HG03060 (cell line): Measurements from ENCODE around the gene GNAI1.

Experiments
- ATAC-seq: cut with Tn5 transposase; IDR thresholded peaks from one replicate; pipeline ENCODE4 v1.9.1; 2021; ENCODE audit warnings: low read depth, moderate number of reproducible peaks; ENCODE audit not compliant: unreplicated experiment

GNAI1 gene

GRCh38 chr7:80244206-80244916, 109.7 kb downstream of the GNAI1 start:
- no peak for ATAC-seq

- ATAC-seq = no peak
Measured at GRCh38 chr7:80247144-80247543, 112.5 kb downstream of the GNAI1 start.

GRCh38 chr7:80247891-80248290, 113.3 kb downstream of the GNAI1 start:
- ATAC-seq = no peak

GRCh38 chr7:80249184-80249583, 114.6 kb downstream of the GNAI1 start:
- no peak for ATAC-seq

GRCh38 chr7:80249619-80250295, 115.1 kb downstream of the GNAI1 start:
- no peak for ATAC-seq

GRCh38 chr7:80253237-80253636, 118.6 kb downstream of the GNAI1 start:
- no peak for ATAC-seq

DNA sequence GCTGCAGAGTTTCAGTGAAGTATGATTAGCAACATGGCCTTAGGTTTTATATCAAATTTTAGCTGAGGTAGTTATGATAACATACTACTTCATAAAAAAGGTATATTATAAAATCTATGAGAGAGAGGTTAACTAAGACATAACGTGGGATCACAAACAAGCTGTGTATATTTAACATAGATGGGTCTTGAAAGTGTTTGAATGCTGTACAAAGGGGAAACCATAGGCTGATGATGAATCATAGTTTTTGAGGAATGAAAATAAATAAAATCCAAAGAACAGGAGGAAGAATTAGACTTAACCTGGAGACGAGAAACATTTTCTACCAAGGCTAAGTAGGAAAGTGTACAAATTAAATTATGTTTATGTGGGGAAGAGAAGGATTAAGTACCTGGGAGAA, 119.0 kb downstream of the GNAI1 start:
- no peak for ATAC-seq

GRCh38 chr7:80255656-80256055, 121.0 kb downstream of the GNAI1 start:
- ATAC-seq = no peak

- no peak for ATAC-seq
Measured at GRCh38 chr7:80257756-80258155, 123.1 kb downstream of the GNAI1 start.

GRCh38 chr7:80260606-80261005, 126.0 kb downstream of the GNAI1 start:
- no peak for ATAC-seq

GRCh38 chr7:80263333-80263732, 128.7 kb downstream of the GNAI1 start:
- ATAC-seq = no peak

DNA sequence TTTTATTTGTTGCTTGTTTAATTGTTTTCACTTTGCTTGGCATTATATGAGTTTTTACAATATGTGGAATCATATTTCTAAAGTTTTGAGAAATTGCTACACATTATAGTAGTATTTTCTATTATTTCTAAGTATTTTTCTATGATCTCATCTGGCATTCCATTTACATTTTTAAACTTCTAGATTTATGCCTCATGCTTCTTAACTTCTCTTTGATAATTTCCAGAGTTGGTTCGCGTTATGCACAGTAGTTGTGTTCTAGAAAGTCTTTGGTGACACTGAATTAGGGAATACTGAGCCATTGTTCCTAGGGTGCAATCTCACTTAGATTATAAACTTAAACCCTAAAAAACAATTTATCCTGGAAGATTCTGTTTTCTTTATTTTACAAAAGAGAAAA, 129.2 kb downstream of the GNAI1 start:
- no peak for ATAC-seq

- no peak for ATAC-seq
Measured at GRCh38 chr7:80264769-80265495, 130.3 kb downstream of the GNAI1 start.

DNA sequence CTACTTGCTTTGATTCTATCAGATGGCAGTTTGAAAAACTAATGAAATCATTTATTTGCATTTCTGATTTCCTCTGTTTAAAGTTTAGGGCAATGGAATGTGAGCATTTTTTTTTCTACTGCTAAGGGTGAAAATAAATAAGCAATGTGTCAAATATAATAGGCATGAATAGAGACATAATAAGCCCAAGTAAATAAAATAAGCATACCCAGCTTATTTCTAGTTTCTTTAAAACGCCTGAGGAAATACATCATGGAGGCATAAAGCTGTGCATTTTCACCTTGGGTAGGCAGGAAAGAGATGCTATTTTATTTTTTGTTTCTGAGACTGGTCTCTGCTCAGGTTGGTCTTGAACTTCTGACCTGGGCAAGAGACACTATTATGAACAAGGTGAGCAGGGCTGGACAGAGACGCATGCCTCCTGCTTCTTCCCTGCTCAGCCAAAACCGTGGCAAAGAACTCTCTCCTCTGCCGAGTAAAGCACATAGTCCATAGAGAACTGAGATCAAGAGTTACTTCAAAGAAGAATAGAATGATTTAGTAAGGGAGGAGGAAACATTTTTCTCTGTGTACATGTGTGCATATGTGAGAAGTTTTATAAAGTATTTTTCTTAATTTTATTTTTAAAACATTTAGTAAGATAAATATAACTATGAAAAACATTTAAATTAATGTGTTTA, 138.1 kb downstream of the GNAI1 start:
- ATAC-seq = no peak

DNA sequence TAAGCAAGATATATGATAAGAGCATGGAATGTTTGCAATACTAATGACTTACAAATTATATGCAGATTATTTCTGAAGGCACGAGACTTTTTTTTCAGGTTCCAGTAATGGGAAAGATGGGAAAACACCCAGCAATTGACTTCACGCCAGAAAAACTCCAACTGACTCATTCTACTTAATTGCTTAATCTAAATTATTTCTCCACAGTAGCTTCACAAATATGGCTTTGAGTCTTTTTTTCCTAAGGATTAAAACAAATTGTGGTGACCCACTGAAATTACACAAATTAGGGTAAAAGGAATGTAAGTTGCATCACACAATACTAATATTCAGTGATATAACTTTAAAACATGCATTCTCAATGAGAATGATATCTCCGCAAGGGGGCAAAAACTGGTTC, 138.7 kb downstream of the GNAI1 start:
- no peak for ATAC-seq

DNA sequence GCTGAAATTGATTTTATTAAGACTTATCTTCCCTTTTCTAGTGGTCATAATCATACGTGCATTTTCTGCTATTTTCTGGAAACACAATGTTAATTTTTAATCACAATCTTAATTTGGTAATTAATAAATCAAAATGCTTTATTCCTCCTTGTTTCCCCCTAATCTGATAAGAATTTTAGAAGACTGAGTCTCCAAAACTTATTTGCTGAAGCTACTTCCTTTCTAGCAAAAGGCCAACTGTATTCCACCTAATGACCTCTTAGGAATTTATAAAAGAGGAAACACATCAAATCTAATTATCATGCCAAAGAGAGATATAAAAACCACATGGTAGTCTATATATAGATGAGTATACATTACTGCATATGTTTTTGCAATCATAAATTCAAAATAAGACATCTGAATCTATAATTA, 140.6 kb downstream of the GNAI1 start:
- ATAC-seq = no peak
